T-helper 17 cell (primary cell): Measurements from ENCODE around the gene WEE2. TPM values are rescaled to one million over a fixed set of nuclear protein-coding genes. Genes with fewer than 3 reads are reported as not detected.
"Not testable (repeated sequence)": the region's sequence is repeated elsewhere in the genome, so short reads cannot be mapped to it uniquely, and the experiment has no call there.

Experiments
- ATAC-seq: fragments of 150-1000 bp; cut with Tn5 transposase; 2 replicates; pipeline ENCODE4 v1.10.0; 2021; ENCODE audit warnings: mild to moderate bottlenecking, moderate library complexity
- DNase-seq, 3 donors: peaks; one replicate each; pipeline versions ENCODE4 v3.0.0 to v3.0.0-alpha.2; 2020 to 2021
- H3K9me3 ChIP-seq: one replicate; pipeline ENCODE4 v1.7.0; 2013; ENCODE audit warnings: low read length, mild to moderate bottlenecking; ENCODE audit not compliant: control insufficient read depth, poor library complexity, severe bottlenecking
- H3K27ac Mint-ChIP-seq: one replicate; pipeline ENCODE4 v1.8.0; 2022; ENCODE audit warnings: mild to moderate bottlenecking, moderate library complexity, mixed read lengths
- H3K27me3 Mint-ChIP-seq: one replicate; pipeline ENCODE4 v1.8.0; 2022; ENCODE audit warnings: mixed read lengths
- H3K36me3 Mint-ChIP-seq: one replicate; pipeline ENCODE4 v1.8.0; 2022; ENCODE audit warnings: low read depth, mixed read lengths
- H3K4me1 Mint-ChIP-seq: one replicate; pipeline ENCODE4 v1.8.0; 2022; ENCODE audit warnings: mild to moderate bottlenecking, mixed read lengths
- H3K4me3 Mint-ChIP-seq: one replicate; pipeline ENCODE4 v1.8.0; 2022; ENCODE audit warnings: mild to moderate bottlenecking, moderate library complexity, mixed read lengths
- total RNA-seq, 4 donors: library from RNA in 2 of 4; stranded (reverse) in 2 of 4; gene quantifications; one replicate each; pipeline ENCODE4 v1.2.3 and lab custom pipeline; 2022 to 2026

WEE2 gene
- total RNA-seq, 2 donors from 2014 or later: not detected

- H3K4me1 Mint-ChIP-seq: peaks cover 13% of the 10 kb centered on the region
- ATAC-seq: no peak
These were observed 32.5 kb upstream of the WEE2 start for GRCh38 chr7:141675436-141676215.

GRCh38 chr7:141676618-141677017 is 31.5 kb upstream of the WEE2 start:
- no peak overlapping the region for H3K27ac Mint-ChIP-seq
- H3K36me3 Mint-ChIP-seq: peaks cover 3% of the 10 kb centered on the region
- H3K27me3 Mint-ChIP-seq: no peaks in the 10 kb centered on the region
- no peak for DNase-seq
- ATAC-seq: no peak
- peaks cover 13% of the 10 kb centered on the region for H3K4me1 Mint-ChIP-seq
- H3K9me3 ChIP-seq: no peaks in the 10 kb centered on the region
- no peak overlapping the region for H3K4me3 Mint-ChIP-seq

More at GRCh38 chr7:141675436-141676215, 32.5 kb upstream of the WEE2 start:
- no peaks in the 10 kb centered on the region for H3K9me3 ChIP-seq
- H3K4me3 Mint-ChIP-seq: no peak overlapping the region
- H3K27me3 Mint-ChIP-seq: no peaks in the 10 kb centered on the region
- DNase-seq: no peak
- H3K27ac Mint-ChIP-seq: no peak overlapping the region
- H3K36me3 Mint-ChIP-seq: peaks cover 3% of the 10 kb centered on the region

GRCh38 chr7:141679014-141679413 is 29.1 kb upstream of the WEE2 start:
- no peak overlapping the region for H3K27ac Mint-ChIP-seq
- H3K36me3 Mint-ChIP-seq: peaks cover 5% of the 10 kb centered on the region
- peaks cover 13% of the 10 kb centered on the region for H3K4me1 Mint-ChIP-seq

GRCh38 chr7:141685285-141686023 is 22.7 kb upstream of the WEE2 start:
- H3K27ac Mint-ChIP-seq: no peak overlapping the region
- no peak overlapping the region for H3K4me3 Mint-ChIP-seq
- H3K4me1 Mint-ChIP-seq: peaks cover 17% of the 10 kb centered on the region
- H3K27me3 Mint-ChIP-seq: no peaks in the 10 kb centered on the region
- peaks cover 18% of the 10 kb centered on the region for H3K36me3 Mint-ChIP-seq
- no peak for DNase-seq
- H3K9me3 ChIP-seq: no peaks in the 10 kb centered on the region
- no peak for ATAC-seq

More at GRCh38 chr7:141679014-141679413, 29.1 kb upstream of the WEE2 start:
- no peak for ATAC-seq
- H3K9me3 ChIP-seq: no peaks in the 10 kb centered on the region
- DNase-seq: no peak
- Mint-ChIP-seq H3K27me3 (no peaks in the 10 kb centered on the region), H3K4me3 (no peak overlapping the region)

GRCh38 chr7:141686074-141686473 is 22.1 kb upstream of the WEE2 start:
- Mint-ChIP-seq H3K36me3 (peaks cover 18% of the 10 kb centered on the region), H3K27me3 (no peaks in the 10 kb centered on the region), H3K4me1 (peaks cover 17% of the 10 kb centered on the region), H3K27ac (no peak overlapping the region), H3K4me3 (no peak overlapping the region)
- DNase-seq: no peak
- H3K9me3 ChIP-seq: no peaks in the 10 kb centered on the region
- ATAC-seq: no peak

GRCh38 chr7:141686670-141687069 is 21.5 kb upstream of the WEE2 start:
- no peak for DNase-seq
- ATAC-seq: no peak

GRCh38 chr7:141688043-141688442 is 20.1 kb upstream of the WEE2 start:
- no peaks in the 10 kb centered on the region for H3K27me3 Mint-ChIP-seq
- no peaks in the 10 kb centered on the region for H3K9me3 ChIP-seq
- H3K4me1 Mint-ChIP-seq: peaks cover 24% of the 10 kb centered on the region
- ATAC-seq (no peak), DNase-seq (no peak)
- H3K4me3 Mint-ChIP-seq: no peak overlapping the region
- H3K27ac Mint-ChIP-seq: no peak overlapping the region
- H3K36me3 Mint-ChIP-seq: peaks cover 15% of the 10 kb centered on the region

More at GRCh38 chr7:141686670-141687069, 21.5 kb upstream of the WEE2 start:
- no peaks in the 10 kb centered on the region for H3K9me3 ChIP-seq
- Mint-ChIP-seq H3K4me1 (peaks cover 17% of the 10 kb centered on the region), H3K36me3 (peaks cover 18% of the 10 kb centered on the region), H3K4me3 (no peak overlapping the region), H3K27ac (peak overlapping the region; percentile 45), H3K27me3 (no peaks in the 10 kb centered on the region)

- not testable (repeated sequence) for H3K27me3 Mint-ChIP-seq, ATAC-seq, DNase-seq, H3K4me3 Mint-ChIP-seq, H3K9me3 ChIP-seq
- H3K4me1 Mint-ChIP-seq: peaks cover 30% of the 10 kb centered on the region
- peak overlapping the region; percentile 21 for H3K27ac Mint-ChIP-seq
- peaks cover 13% of the 10 kb centered on the region for H3K36me3 Mint-ChIP-seq
These were observed 18.9 kb upstream of the WEE2 start for GRCh38 chr7:141689072-141689825.

GRCh38 chr7:141691540-141691939 is 16.6 kb upstream of the WEE2 start:
- DNase-seq: no peak
- H3K4me3 Mint-ChIP-seq: no peak overlapping the region
- no peaks in the 10 kb centered on the region for H3K9me3 ChIP-seq
- no peak for ATAC-seq
- H3K27ac Mint-ChIP-seq: no peak overlapping the region
- H3K36me3 Mint-ChIP-seq: peaks cover 7% of the 10 kb centered on the region
- H3K4me1 Mint-ChIP-seq: peaks cover 48% of the 10 kb centered on the region
- no peaks in the 10 kb centered on the region for H3K27me3 Mint-ChIP-seq

GRCh38 chr7:141691961-141692360 is 16.2 kb upstream of the WEE2 start:
- no peak for ATAC-seq
- H3K4me3 Mint-ChIP-seq: no peak overlapping the region
- no peaks in the 10 kb centered on the region for H3K27me3 Mint-ChIP-seq
- H3K36me3 Mint-ChIP-seq: peaks cover 4% of the 10 kb centered on the region
- DNase-seq: no peak
- H3K27ac Mint-ChIP-seq: no peak overlapping the region
- no peaks in the 10 kb centered on the region for H3K9me3 ChIP-seq
- H3K4me1 Mint-ChIP-seq: peaks cover 49% of the 10 kb centered on the region

- Mint-ChIP-seq H3K27me3 (no peaks in the 10 kb centered on the region), H3K36me3 (peaks cover 2% of the 10 kb centered on the region), H3K4me1 (peaks cover 52% of the 10 kb centered on the region), H3K27ac (no peak overlapping the region), H3K4me3 (no peak overlapping the region)
- DNase-seq (no peak), ATAC-seq (no peak)
- H3K9me3 ChIP-seq: no peaks in the 10 kb centered on the region
These were observed 15.1 kb upstream of the WEE2 start for GRCh38 chr7:141693082-141693481.

GRCh38 chr7:141695803-141696289 is 12.3 kb upstream of the WEE2 start:
- no peak overlapping the region for H3K27ac Mint-ChIP-seq
- H3K4me3 Mint-ChIP-seq: no peak overlapping the region
- no peaks in the 10 kb centered on the region for H3K27me3 Mint-ChIP-seq
- peaks cover 65% of the 10 kb centered on the region for H3K4me1 Mint-ChIP-seq
- H3K36me3 Mint-ChIP-seq: peaks cover 2% of the 10 kb centered on the region
- ATAC-seq: no peak
- no peaks in the 10 kb centered on the region for H3K9me3 ChIP-seq
- DNase-seq: no peak

- ATAC-seq: no peak
- Mint-ChIP-seq H3K27me3 (no peaks in the 10 kb centered on the region), H3K4me3 (no peak overlapping the region), H3K36me3 (peaks cover 2% of the 10 kb centered on the region), H3K27ac (peak overlapping the region; percentile 61), H3K4me1 (peaks cover 67% of the 10 kb centered on the region)
- DNase-seq: no peak
- H3K9me3 ChIP-seq: no peaks in the 10 kb centered on the region
These were observed 11.8 kb upstream of the WEE2 start for GRCh38 chr7:141696348-141696747.
